ENCODE measurements around the gene RTP5. TPM values are rescaled to one million over a fixed set of nuclear protein-coding genes. Genes with fewer than 3 reads are reported as not detected.
"Not testable (repeated sequence)": the region's sequence is repeated elsewhere in the genome, so short reads cannot be mapped to it uniquely, and the experiment has no call there.

The RTP5 gene
- total RNA-seq, 1 experiment from 2014 or later, result not detected

DNA sequence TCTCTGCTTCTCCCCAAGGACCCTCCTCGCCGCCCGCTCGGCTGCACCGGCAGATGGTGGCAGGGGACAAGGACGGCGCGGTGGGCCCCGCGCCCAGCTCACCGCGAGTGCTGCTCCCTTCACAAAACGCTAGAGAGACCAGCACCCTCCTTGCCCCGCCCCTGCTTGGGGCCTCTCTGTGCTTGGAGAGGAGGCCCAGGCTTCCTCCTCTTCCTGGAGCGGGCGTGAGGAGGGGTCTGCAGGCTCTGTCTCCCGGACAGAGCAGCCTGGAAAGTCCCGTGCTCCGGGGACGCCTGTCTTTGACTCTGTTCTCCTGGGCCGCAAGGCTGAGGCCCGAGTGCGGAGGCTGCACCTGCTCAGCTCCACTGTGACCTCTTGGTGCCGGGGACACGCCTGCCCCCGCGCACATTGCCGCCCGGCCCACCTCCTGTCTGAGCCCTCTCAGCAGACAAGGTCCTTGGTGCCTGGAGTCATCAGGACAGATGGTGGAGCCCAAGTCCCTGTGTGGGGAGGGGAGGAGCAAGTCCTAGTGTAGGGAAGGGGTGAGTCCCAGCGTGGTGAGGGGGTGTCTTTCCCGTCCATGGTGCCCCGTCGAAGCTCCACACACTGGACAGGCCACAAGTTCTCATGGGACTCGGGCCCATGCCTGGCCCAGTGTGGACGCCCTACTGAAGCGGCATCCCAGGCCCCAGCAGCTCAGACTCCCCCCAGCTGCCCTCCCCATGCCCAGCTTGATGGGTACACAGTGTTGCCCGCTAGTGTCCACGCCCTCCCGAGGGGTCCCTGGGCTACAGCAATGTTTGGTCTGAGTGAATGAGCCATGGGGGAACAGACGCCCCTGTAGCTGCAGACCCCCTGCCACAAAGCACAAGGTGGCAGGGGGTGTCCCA lies 33.8 kb downstream of the RTP5 start:
- Histone ChIP-seq H3K4me2 (ENCODE audit: low read depth, low read length, poor library complexity, severe bottlenecking) (no peak overlapping the region), H3K36me3 (ENCODE audit: insufficient read depth, low read length) (no peaks in the 10 kb centered on the region), H3K27me3 (ENCODE audit: low read length) (no peaks in the 10 kb centered on the region), H3K4me3 (ENCODE audit: low read length) (no peak overlapping the region), H2AFZ (ENCODE audit: low read length) (no peak overlapping the region), H4K20me1 (ENCODE audit: insufficient read depth, low read depth, low read length) (no peaks in the 10 kb centered on the region), H3K9ac (ENCODE audit: low read length) (no peak overlapping the region), H3K79me2 (ENCODE audit: low read length) (no peaks in the 10 kb centered on the region), H3K9me2 (replicated peaks; ENCODE audit: insufficient read depth, low read length) (no peaks in the 10 kb centered on the region), H3K4me1 (ENCODE audit: low read length) (no peaks in the 10 kb centered on the region), H3K9me3 (ENCODE audit: low read length) (no peaks in the 10 kb centered on the region), H3K27ac (ENCODE audit: low read length) (no peak overlapping the region)
- DNase-seq, result no peak

GRCh38 chr2:241904011-241904718 lies 34.6 kb downstream of the RTP5 start:
- Histone ChIP-seq H3K27ac (ENCODE audit: low read length) (no peak overlapping the region), H3K4me2 (ENCODE audit: low read depth, low read length, poor library complexity, severe bottlenecking) (no peak overlapping the region), H3K4me1 (ENCODE audit: low read length) (no peaks in the 10 kb centered on the region), H3K36me3 (ENCODE audit: insufficient read depth, low read length) (no peaks in the 10 kb centered on the region), H3K27me3 (ENCODE audit: low read length) (no peaks in the 10 kb centered on the region), H3K9me2 (replicated peaks; ENCODE audit: insufficient read depth, low read length) (no peaks in the 10 kb centered on the region), H4K20me1 (ENCODE audit: insufficient read depth, low read depth, low read length) (no peaks in the 10 kb centered on the region), H3K9ac (ENCODE audit: low read length) (no peak overlapping the region), H3K9me3 (ENCODE audit: low read length) (no peaks in the 10 kb centered on the region), H2AFZ (ENCODE audit: low read length) (no peak overlapping the region), H3K4me3 (ENCODE audit: low read length) (no peak overlapping the region), H3K79me2 (ENCODE audit: low read length) (no peaks in the 10 kb centered on the region)
- DNase-seq, result no peak

- DNase-seq, result no peak
These were observed 35.5 kb downstream of the RTP5 start for GRCh38 chr2:241904791-241905710.

GRCh38 chr2:241905716-241906377 lies 36.3 kb downstream of the RTP5 start:
- no peak overlapping the region for H3K9ac ChIP-seq (ENCODE audit: low read length)
- H2AFZ ChIP-seq (ENCODE audit: low read length), result no peak overlapping the region
- no peaks in the 10 kb centered on the region for H3K9me2 ChIP-seq (replicated peaks; ENCODE audit: insufficient read depth, low read length)
- no peak overlapping the region for H3K4me2 ChIP-seq (ENCODE audit: low read depth, low read length, poor library complexity, severe bottlenecking)
- no peaks in the 10 kb centered on the region for H3K36me3 ChIP-seq (ENCODE audit: insufficient read depth, low read length)
- H3K27ac ChIP-seq (ENCODE audit: low read length), result no peak overlapping the region
- no peaks in the 10 kb centered on the region for H3K9me3 ChIP-seq (ENCODE audit: low read length)
- DNase-seq, result no peak
- 0 out of 2 replicates have a peak, but pooled peaks cover 5% of the 10 kb centered on the region for H4K20me1 ChIP-seq (ENCODE audit: insufficient read depth, low read depth, low read length)
- H3K4me1 ChIP-seq (ENCODE audit: low read length), result no peaks in the 10 kb centered on the region
- H3K79me2 ChIP-seq (ENCODE audit: low read length), result no peaks in the 10 kb centered on the region
- H3K4me3 ChIP-seq (ENCODE audit: low read length), result no peak overlapping the region
- no peaks in the 10 kb centered on the region for H3K27me3 ChIP-seq (ENCODE audit: low read length)

More at GRCh38 chr2:241904791-241905710, 35.5 kb downstream of the RTP5 start:
- Histone ChIP-seq H2AFZ (ENCODE audit: low read length) (no peak overlapping the region), H3K4me2 (ENCODE audit: low read depth, low read length, poor library complexity, severe bottlenecking) (no peak overlapping the region), H3K4me3 (ENCODE audit: low read length) (no peak overlapping the region), H3K79me2 (ENCODE audit: low read length) (no peaks in the 10 kb centered on the region), H3K9me3 (ENCODE audit: low read length) (no peaks in the 10 kb centered on the region), H3K9me2 (replicated peaks; ENCODE audit: insufficient read depth, low read length) (no peaks in the 10 kb centered on the region), H3K27me3 (ENCODE audit: low read length) (no peaks in the 10 kb centered on the region), H3K9ac (ENCODE audit: low read length) (no peak overlapping the region), H3K36me3 (ENCODE audit: insufficient read depth, low read length) (no peaks in the 10 kb centered on the region), H3K4me1 (ENCODE audit: low read length) (no peaks in the 10 kb centered on the region), H3K27ac (ENCODE audit: low read length) (no peak overlapping the region), H4K20me1 (ENCODE audit: insufficient read depth, low read depth, low read length) (0 out of 2 replicates have a peak, but pooled peaks cover 4% of the 10 kb centered on the region)

- not testable (repeated sequence) for H2AFZ ChIP-seq (ENCODE audit: low read length); H3K4me1 ChIP-seq (ENCODE audit: low read length); H3K4me2 ChIP-seq (ENCODE audit: low read depth, low read length, poor library complexity, severe bottlenecking); H3K9me3 ChIP-seq (ENCODE audit: low read length); DNase-seq; H3K4me3 ChIP-seq (ENCODE audit: low read length); H3K9me2 ChIP-seq (replicated peaks; ENCODE audit: insufficient read depth, low read length); H3K79me2 ChIP-seq (ENCODE audit: low read length); H3K36me3 ChIP-seq (ENCODE audit: insufficient read depth, low read length); H3K27ac ChIP-seq (ENCODE audit: low read length); H3K27me3 ChIP-seq (ENCODE audit: low read length); H3K9ac ChIP-seq (ENCODE audit: low read length); H4K20me1 ChIP-seq (ENCODE audit: insufficient read depth, low read depth, low read length)
These were observed 36.8 kb downstream of the RTP5 start for GRCh38 chr2:241906378-241906770.

DNA sequence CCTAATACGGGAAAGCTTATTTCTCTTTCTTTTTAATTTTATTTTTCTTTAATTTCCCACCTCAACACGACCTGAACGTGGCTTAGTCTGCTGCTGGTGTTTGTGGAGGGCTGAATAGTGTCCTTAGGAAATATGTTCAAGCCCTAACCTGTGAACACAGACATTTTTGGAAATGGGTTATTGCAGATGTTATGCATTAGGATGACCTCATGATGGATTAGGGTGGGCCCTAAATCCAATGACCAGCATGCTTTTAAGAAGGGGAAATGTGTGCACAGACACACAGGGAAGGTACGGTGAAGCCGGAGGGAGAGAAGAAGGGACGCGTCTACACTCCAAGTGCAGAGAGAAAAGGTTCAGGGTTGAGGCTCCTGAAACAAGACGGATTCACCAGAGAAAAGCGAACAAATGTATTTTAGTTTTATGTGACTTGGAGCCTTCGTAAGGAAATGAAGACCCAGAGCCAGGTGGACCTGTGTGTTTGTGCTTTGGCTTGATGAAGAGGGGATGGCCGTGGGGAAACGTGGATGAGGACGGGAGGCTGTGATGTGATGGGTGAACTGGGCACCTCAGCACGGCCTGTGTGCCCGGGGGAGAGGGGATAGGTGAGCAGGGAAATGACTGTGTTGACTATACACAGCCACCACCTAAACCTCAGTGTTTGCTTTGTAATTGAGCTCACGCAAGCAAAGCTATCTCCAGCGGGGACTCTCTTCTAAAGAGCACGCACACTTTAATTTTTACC lies 37.5 kb downstream of the RTP5 start:
- no peak overlapping the region for H3K9ac ChIP-seq (ENCODE audit: low read length)
- no peaks in the 10 kb centered on the region for H3K79me2 ChIP-seq (ENCODE audit: low read length)
- H3K9me3 ChIP-seq (ENCODE audit: low read length), result no peaks in the 10 kb centered on the region
- H2AFZ ChIP-seq (ENCODE audit: low read length), result no peak overlapping the region
- no peaks in the 10 kb centered on the region for H3K27me3 ChIP-seq (ENCODE audit: low read length)
- no peak overlapping the region for H3K27ac ChIP-seq (ENCODE audit: low read length)
- H3K4me1 ChIP-seq (ENCODE audit: low read length), result no peaks in the 10 kb centered on the region
- DNase-seq, result no peak
- no peaks in the 10 kb centered on the region for H3K36me3 ChIP-seq (ENCODE audit: insufficient read depth, low read length)
- H3K9me2 ChIP-seq (replicated peaks; ENCODE audit: insufficient read depth, low read length), result no peaks in the 10 kb centered on the region
- H4K20me1 ChIP-seq (ENCODE audit: insufficient read depth, low read depth, low read length), result 0 out of 2 replicates have a peak, but pooled peaks cover 5% of the 10 kb centered on the region
- H3K4me3 ChIP-seq (ENCODE audit: low read length), result no peak overlapping the region
- no peak overlapping the region for H3K4me2 ChIP-seq (ENCODE audit: low read depth, low read length, poor library complexity, severe bottlenecking)

DNA sequence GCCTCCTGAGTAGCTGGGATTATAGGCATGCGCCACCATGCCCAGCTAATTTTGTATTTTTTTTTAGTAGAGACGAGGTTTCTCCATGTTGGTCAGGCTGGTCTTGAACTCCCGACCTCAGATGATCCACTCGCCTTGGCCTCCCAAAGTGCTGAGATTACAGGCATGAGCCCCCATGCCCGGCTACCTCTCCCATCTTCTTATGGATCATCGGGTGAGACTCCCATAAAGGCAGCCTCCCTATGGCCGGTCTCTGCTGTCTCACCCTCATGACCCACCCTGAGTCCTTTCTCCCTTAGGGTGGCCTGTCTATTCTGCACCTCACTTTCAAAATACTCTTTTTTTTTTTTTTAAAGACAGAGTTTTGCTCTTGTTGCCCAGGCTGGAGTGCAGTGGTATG lies 38.3 kb downstream of the RTP5 start:
- not testable (repeated sequence) for H3K79me2 ChIP-seq (ENCODE audit: low read length); H3K36me3 ChIP-seq (ENCODE audit: insufficient read depth, low read length); H3K4me1 ChIP-seq (ENCODE audit: low read length); H3K4me3 ChIP-seq (ENCODE audit: low read length); H3K9me2 ChIP-seq (replicated peaks; ENCODE audit: insufficient read depth, low read length); DNase-seq; H3K27ac ChIP-seq (ENCODE audit: low read length); H4K20me1 ChIP-seq (ENCODE audit: insufficient read depth, low read depth, low read length); H3K9ac ChIP-seq (ENCODE audit: low read length); H2AFZ ChIP-seq (ENCODE audit: low read length); H3K9me3 ChIP-seq (ENCODE audit: low read length); H3K4me2 ChIP-seq (ENCODE audit: low read depth, low read length, poor library complexity, severe bottlenecking); H3K27me3 ChIP-seq (ENCODE audit: low read length)

Measured in Karpas-422 (cell line).